Astrocyte of the cerebellum (primary cell): ENCODE results near the gene GABRB2.

Experiments
- DNase-seq: peaks from one replicate; pipeline ENCODE4 v3.0.0-alpha.2; 2011; ENCODE audit warnings: low read depth
- H3K4me3 ChIP-seq: 2 replicates; pipeline ENCODE4 v1.5.1; 2011; ENCODE audit warnings: mild to moderate bottlenecking, low read depth, low read length, moderate library complexity
- CTCF ChIP-seq: IDR thresholded peaks from 2 replicates; pipeline ENCODE4 v1.5.1; 2012; ENCODE audit warnings: low read length, low read depth, moderate library complexity, mild to moderate bottlenecking; ENCODE audit errors: missing control alignments
- in situ Hi-C: cut with HindIII; loops from 2 replicates; pipeline ENCODE4 v1.10.0; 2017; ENCODE audit warnings: low sequenced_read_pairs

GABRB2 gene

GRCh38 chr5:161387121-161387520 is 159.4 kb downstream of the GABRB2 start:
- H3K4me3 ChIP-seq = no peak overlapping the region
- in situ Hi-C loops = loop anchor here (5.0 kb wide), 1 partner anchor 70 kb away; no protein-coding TSS in a partner anchor
- no peak for DNase-seq
- TF ChIP-seq CTCF = no peak

DNA sequence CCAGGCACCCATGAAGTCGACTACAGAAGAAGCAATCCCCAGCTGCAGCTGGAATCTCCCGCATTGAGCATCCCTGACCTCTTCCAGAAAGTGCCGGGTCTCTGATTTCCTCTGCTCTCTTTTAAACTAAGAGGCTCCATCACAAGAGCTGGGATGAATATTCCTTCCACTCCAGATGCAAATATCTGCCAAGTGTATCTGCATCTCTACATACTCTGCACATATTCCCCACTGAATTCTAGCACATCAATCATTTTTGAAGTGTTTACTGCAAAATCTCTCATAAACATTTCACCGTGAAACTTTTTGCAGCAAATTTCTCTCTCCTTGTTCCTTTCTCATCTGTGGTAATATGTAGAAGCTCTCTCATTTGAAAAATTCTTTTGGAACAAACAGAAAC is 161.5 kb downstream of the GABRB2 start:
- in situ Hi-C loops = loop anchor here (5.0 kb wide), 1 partner anchor 72 kb away; no protein-coding TSS in a partner anchor
- H3K4me3 ChIP-seq = no peak overlapping the region
- DNase-seq = no peak
- TF ChIP-seq CTCF = no peak

- H3K4me3 ChIP-seq = no peak overlapping the region
- in situ Hi-C loops = no loop called here
- no peak for TF ChIP-seq CTCF
Measured at GRCh38 chr5:161382685-161383084, 163.8 kb downstream of the GABRB2 start.

DNA sequence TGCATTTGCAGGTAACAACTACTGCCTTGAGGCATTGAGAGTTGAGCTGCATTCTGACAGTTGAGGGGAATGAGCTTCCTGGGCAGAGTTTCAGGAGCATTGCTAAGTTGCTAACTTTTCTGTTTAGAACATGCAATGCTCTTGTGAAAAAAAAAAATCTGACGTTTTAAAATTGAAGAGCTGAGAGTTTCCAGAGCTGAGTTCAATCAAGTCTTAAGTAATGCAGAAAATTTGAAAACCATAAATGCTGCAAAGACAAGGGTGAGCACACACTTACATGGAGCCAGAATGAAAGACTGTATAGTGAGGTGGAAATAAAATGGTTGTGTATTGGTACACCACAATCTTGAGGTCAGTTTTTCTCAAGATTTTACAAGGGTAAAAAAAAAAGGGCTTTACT is 166.0 kb downstream of the GABRB2 start:
- DNase-seq = no peak
- no peak overlapping the region for H3K4me3 ChIP-seq
- in situ Hi-C loops = no loop called here
- no peak for TF ChIP-seq CTCF

More at GRCh38 chr5:161382685-161383084, 163.8 kb downstream of the GABRB2 start:
- no peak for DNase-seq

DNA sequence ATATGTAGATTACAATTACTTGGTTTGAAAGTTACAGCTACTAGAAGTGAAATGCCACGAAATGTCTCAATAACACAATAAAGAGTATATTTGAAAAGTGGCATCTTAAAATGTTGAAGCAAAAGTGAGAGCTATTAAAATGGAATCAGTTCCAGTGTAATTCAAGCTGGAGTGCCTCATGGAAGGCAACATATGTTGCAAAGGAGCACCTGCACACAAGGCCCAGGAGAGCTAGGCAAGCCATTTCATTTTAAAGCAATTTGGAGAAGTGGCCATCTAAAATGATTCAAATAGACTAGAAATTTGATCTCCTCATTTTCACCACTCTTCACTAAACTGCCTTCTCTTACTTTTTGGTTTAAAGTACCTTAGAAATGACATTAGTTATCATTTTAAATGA is 167.8 kb downstream of the GABRB2 start:
- no peak for TF ChIP-seq CTCF
- no peak for DNase-seq
- no peak overlapping the region for H3K4me3 ChIP-seq
- in situ Hi-C loops = no loop called here

GRCh38 chr5:161376034-161376433 is 170.5 kb downstream of the GABRB2 start:
- no peak overlapping the region for H3K4me3 ChIP-seq
- no peak for DNase-seq
- TF ChIP-seq CTCF = no peak
- in situ Hi-C loops = no loop called here

DNA sequence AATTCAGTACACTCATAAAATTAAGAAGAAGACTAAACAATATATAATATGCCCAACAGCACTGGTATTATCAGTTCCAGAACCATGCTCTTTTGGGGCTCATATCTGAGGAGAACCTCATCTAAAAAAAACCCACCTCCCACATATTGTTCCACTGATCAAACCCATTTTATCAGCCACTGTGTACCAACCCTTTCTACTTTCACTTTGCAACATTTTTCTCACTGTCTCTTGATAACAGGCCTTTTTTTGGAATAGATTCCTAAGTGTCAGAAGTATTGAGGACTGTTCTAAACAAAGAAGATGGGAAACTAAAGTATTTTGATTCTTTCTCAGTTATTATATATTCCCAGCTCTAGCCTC is 173.2 kb downstream of the GABRB2 start:
- in situ Hi-C loops = no loop called here
- TF ChIP-seq CTCF = no peak
- no peak overlapping the region for H3K4me3 ChIP-seq
- DNase-seq = no peak
